GM20431 (cell line): Measurements from ENCODE around the gene LRRC1.

Experiments
- in situ Hi-C: fragments of 300-500 bp; cut with MseI, MboI; formaldehyde crosslinking; loops from one replicate; pipeline ENCODE4 v1.15.0; 2020; ENCODE audit warnings: low sequenced_read_pairs; ENCODE audit not compliant: unreplicated experiment

The LRRC1 gene

DNA sequence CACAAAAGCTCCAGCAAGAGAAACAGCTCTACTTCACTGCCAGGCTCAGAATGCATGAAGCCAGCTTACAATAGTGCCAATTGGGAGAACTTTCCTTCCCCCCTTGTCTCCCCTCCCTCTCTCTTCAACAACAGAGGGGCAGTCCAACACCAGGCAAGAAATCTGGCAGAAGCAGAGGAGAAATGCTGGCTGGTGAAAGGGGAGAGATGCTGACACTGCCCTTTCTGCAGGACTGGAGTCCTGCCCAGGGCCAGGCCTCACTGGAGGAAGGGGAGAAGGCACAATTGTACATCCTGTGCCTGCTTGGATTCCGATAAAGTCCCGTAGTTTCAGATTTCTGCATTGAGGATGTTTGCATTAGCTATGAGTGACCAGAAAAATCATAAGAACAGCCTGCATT lies 148.6 kb downstream of the LRRC1 start:
- in situ Hi-C loops = no loop called here

DNA sequence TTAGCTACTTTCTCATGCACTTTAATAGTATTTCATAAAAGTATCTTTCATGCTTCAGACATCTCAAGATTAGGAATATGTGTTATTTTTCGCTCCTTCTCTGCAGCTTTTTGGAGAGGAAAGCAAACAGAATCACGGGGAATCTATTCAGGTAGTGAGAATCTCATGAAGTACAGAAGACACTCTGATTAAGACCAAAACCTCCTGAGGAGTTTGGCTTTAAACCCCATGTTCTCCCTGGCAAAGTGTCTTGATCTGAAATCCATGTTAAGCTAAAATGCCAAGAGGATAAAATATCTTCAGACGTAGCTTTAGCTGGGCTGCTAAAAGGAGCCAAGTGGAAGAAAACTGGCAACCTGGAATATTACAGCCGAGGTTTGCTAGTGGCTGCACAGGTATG lies 149.3 kb downstream of the LRRC1 start:
- in situ Hi-C loops = no loop called here

DNA sequence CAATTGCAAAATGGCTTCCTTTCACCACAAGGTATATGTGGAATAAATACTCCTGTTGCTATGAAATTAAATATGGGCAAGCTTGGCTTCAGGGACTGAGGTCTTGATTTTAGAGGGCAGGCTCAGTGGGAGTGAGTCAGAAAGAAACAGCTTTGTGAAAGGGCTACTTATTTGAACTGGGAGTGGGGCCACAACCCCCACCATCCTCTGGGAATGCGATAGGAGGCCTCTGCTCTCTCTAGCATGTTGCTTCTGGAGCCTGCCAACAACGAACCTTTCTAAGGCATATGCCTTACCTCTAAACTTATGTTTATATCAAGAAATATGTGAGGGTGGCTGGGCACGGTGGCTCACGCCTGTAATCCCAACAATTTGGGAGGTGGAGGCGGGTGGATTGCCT lies 149.7 kb downstream of the LRRC1 start:
- in situ Hi-C loops = no loop called here

DNA sequence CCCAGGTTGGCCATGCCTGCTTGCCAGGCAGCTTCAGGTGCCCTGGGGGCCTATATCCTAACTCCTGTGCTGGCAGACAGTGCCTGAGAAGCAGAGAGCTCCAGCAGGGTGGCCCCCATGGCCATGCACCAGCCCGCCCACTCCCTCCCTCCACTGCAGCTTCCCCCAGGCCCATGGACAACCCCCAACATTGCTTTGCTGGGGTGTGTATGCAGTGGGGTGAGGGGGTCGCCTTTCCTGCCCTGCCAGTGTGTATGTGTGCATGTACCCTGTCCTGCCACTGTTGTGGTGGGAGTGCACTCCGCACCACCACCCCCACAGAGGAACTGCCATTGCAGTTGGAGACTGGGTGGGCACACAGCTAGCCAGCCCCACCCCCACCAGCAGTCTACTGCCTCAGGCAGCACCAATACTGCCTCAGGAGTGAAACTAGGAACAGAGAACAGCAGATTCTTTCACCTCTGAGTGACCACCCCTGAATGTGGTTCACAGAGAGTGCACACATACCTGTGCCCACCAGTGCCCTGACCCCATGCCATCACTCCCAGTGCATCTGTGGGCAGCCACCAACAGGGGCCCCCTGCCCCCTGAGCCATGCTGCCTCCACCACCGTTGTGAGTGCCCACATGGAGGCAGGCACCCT lies 151.1 kb downstream of the LRRC1 start:
- in situ Hi-C loops = no loop called here

DNA sequence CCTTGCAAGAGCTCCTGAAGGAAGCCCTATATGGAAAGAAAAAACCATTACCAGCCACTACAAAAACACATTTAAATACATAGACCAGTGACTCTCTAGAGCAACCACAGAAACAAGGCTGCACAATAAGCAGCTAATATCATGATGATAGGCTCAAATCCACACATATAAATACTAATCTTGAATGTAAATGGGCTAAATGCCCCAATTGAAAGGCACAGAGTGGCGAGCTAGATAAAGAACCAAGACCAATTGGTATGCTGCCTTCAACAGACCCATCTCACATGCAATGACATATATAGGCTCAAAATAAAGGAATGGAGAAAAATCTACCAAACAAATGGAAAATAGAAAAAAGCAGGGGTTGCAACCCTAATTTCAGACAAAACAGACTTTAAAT lies 153.0 kb downstream of the LRRC1 start:
- in situ Hi-C loops = no loop called here

DNA sequence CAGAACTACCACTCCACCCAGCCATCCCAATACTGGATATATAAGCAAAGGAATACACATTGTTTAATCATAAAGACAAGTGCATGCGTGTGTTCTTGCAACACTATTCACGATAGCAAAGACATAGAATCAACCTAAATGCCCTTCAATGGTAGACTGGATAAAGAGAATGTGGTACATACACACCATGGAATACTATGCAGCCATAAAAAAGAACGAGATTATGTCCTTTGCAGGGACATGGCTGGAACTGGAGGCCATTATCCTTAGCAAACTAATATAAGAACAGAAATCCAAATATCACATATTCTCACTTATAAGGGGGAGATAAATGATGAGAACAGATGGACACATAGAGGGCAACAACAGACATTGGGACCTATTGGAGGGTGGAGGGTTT lies 156.6 kb downstream of the LRRC1 start:
- in situ Hi-C loops = no loop called here

DNA sequence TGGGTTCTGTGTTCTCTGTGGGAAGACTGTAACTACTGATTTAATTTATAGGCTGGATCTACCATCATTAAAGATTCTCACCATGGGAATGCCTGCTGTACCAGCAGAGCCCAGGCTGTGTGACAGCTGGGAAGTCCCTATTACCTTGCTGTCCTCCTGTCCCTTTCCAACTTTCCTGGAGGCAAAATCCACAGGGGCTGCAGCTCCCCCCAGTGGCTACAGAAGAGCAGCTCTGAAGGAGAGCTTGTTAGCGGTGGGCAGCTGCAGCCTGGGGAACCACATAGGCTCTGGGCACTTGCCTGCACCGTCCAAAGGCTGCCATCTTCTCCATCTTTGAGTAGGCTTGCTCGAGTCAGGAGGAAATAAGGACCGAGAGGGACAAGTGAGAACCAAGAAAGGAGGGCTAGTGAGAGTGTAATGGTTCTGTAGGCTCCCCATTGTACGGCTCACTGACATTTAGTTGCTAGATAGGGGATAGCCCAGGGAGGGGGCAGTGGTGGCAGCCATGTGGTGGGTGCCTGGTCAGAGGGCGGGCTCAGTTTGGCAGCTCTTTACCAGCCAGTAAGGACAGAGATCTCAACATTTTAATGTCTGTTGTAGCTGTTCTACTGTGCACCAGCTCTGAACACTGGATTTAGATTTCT lies 161.4 kb downstream of the LRRC1 start:
- in situ Hi-C loops = no loop called here

DNA sequence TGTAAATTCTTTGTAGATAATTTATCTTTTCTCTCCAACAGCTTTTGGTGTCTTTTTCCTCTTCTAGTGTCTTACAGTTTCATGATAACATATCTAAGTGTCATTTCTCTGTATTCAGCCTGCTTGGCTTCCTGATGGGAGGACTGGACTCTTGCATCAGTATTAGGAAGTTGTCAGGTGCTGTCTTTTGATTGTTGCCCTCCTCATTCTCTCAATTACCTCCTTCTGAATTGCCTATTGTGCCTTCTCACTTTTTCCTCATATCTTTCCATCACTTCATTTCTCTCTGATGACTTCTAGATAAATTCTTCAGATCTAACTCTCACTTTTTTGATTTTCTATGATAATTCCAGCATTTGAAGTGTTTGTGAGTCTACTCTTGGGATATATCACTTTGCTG lies 162.0 kb downstream of the LRRC1 start:
- in situ Hi-C loops = no loop called here

DNA sequence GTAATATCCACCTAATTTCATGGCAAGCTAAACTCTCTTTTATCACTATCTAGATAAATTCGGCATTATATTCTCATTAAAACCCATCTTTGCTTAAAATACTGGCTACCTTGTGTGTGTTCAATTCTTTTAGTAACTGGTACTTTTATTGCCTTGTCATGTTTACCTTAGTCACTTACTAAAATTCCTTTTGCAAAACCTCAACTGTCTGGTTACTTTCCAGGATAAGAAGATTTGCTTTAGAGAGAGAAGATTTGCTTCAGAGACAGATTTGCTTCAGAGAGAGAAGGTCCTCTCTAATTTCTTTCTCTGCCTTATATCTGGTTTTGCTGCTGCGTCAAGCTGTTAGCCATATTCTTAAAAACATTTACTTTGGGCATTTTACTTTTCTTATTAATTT lies 164.9 kb downstream of the LRRC1 start:
- in situ Hi-C loops = no loop called here

DNA sequence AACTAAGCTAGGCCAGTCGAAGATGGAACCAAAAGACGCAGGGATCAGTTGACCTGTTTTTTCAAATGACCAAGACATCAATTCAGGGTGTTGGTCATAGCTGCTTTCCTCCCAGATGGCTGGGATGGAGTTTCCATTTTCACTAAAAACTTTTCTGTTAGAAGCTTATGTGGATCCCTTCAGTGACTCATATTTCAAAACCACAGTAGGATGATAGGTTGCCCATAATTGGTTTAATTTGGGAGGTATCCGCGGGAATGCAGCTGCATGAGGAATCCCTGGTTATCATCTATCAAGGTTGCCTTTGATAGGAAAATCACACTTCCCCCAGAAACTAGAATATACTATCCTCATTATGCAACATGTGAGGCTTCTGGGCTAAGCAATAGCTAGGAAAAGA lies 165.5 kb downstream of the LRRC1 start:
- in situ Hi-C loops = no loop called here

DNA sequence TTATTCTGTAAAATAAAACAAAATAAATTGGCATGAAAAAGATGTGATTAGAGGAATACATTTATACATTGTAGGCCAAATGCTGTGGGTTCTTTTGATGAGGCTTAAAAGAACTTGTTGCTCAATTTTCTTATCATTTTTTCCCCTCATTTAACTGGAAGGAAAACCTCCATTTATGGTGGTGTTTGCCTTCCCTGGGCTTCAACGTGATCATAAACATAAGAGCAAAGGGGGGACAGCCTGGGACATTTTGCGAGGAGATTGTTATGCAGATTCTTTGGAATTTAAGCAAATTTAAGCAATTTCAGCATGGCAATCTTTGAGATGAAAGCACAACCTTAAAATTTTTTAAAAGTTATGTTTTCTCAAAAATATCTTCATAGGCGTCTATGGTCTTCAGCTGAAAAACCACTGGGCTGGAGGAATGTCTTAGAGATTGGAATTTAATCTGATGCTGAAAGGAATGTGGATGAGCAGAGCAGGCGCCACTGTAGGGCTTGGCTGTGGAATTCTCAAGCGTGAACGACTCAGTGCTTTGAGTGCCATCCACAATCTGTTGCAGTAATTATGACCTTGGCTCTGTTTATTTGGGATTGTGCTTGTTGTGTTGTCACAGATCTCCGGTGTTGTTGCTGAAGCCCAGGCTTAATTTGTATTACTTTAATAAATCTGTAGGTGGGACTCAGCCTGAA lies 167.0 kb downstream of the LRRC1 start:
- in situ Hi-C loops = no loop called here

DNA sequence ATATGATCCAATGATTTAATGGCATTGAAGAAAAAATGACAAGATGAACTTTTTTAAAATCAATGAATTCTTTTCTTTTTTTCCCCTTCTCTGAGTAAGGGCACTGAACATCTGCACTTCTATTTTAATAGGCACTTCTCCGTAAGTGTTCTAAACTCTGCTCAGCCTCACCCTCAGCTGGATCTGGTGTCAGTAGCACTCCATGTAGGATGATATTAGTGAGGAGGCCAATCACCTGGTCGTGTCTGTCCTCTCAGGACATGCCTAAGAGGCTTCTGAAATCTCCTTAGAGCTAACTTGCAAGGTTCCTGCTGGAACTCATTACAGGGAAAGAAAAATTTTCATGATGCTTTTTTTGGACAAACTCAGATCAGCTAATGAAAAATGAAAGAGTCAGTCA lies 167.8 kb downstream of the LRRC1 start:
- in situ Hi-C loops = no loop called here

DNA sequence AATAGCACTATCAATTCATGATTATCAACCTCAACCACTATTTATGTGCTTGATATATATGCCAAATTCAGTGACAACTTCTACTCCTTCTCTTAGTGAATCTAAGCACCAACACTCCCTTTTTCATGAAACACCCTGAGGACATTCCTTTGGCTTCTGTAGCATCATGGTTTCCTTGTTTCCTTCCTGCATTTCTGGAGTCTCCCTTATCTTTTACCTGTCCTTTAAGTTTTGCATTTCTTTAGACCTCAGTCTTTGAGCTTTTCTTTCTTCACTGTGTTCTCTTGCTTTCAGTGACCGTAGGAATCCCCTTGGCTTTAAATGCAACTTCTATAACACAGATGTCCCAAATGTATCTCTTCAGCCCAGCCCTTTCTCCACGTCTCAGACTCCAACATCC lies 172.6 kb downstream of the LRRC1 start:
- in situ Hi-C loops = no loop called here
